ENCODE data around the gene SARDH.

The SARDH gene

DNA sequence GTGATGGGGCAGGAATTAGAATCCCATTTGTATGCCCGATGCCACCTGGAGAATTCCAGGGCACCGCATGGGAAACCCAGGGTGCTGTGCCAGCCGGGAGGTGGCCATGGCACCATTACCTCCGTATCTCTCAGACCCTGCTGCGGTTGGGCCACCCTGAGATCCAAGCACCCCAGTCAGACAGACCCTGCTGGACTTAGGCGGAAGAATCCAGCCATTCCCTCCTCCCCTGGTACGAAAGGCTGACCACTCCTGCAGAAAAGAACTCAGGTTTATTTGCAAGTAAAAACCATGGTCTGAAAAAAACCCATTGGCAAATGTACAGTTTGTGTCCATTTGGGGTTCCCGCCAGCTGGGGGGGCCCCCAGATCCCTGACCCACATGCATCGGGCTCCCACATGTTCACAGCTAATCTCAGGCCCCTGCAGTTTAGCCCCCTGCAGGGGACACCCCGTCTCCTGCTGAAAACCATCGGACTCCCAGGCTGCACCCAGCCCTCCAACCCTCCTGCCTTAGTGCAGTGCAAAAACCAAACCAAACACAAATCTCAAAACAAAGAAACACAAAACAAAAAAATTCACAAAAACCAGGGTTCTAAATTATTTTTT is 23.6 kb upstream of the SARDH start:
- TF ChIP-seq, protein P1, sequence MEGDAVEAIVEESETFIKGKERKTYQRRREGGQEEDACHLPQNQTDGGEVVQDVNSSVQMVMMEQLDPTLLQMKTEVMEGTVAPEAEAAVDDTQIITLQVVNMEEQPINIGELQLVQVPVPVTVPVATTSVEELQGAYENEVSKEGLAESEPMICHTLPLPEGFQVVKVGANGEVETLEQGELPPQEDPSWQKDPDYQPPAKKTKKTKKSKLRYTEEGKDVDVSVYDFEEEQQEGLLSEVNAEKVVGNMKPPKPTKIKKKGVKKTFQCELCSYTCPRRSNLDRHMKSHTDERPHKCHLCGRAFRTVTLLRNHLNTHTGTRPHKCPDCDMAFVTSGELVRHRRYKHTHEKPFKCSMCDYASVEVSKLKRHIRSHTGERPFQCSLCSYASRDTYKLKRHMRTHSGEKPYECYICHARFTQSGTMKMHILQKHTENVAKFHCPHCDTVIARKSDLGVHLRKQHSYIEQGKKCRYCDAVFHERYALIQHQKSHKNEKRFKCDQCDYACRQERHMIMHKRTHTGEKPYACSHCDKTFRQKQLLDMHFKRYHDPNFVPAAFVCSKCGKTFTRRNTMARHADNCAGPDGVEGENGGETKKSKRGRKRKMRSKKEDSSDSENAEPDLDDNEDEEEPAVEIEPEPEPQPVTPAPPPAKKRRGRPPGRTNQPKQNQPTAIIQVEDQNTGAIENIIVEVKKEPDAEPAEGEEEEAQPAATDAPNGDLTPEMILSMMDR (conservative IDR thresholded peaks at IDR 0.05; ENCODE audit: low read length) = no peak
- DNase-seq (ENCODE audit: low read depth) = no peak
- H3K4me3 ChIP-seq (ENCODE audit: low read length) = no peak overlapping the region

- H3K4me3 ChIP-seq (ENCODE audit: low read length) = no peak overlapping the region
- TF ChIP-seq, protein P1 (conservative IDR thresholded peaks at IDR 0.05; ENCODE audit: low read length) = no peak
- DNase-seq (ENCODE audit: low read depth) = no peak
Measured at GRCh38 chr9:133760713-133761290, 22.6 kb upstream of the SARDH start.

DNA sequence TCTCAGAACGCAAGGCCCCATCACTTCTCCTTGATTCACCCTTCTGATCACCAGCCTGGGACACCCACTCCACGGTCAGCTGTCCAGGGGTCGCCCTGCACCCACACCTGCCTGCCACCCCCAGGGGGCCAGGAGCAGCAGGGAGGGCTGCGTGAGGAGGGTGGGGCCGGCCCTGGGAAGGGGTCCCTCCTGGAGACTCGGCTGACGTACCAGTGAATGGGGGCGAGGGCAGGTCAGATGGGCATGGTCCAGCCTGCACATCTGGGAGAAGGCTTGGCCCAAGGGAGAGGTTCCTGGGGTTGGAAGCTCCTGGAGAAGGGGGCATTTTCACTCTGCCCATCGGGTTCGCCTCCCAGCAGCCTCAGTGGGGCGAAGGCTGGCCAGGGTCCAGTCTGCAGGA is 21.8 kb upstream of the SARDH start:
- DNase-seq (ENCODE audit: low read depth) = no peak
- TF ChIP-seq, protein P1 (conservative IDR thresholded peaks at IDR 0.05; ENCODE audit: low read length) = no peak

DNA sequence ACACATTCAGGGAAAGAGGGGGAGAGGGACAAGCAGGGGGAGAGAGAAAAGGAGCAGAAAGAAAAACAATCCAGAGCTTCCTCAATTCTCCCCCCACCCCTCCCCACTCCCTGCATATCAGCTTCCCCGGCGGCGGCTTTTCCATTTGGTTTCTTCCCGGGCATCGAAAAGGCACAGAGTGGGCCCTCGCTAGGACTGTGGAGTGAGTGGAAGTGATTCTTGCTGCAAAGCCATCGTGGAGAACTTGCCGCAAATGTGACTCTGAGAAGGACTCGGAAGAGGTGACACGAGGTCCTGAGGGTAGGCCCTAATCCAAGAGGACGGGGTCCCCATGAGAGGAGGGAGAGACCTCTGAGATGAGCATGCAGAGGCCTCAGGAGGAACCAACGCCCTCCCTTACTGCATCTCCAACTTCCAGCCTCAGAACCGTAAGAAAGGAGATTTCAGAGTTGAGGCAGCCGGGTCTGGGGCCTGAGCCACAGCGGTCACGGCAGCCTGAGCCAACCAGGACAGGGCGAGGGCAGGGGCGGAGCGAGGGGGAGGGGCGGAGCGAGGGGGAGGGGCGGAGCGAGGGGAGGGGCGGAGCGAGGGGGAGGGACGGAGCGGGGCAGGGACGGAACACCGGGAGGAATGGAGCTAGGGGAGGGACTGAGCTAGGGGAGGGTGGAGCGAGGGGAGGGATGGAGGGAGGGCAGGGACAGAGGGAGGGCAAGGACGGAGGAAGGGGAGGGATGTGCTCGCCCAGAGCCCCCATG is 21.2 kb upstream of the SARDH start:
- H3K4me3 ChIP-seq (ENCODE audit: low read length) = no peak overlapping the region
- TF ChIP-seq, protein P1 (conservative IDR thresholded peaks at IDR 0.05; ENCODE audit: low read length) = no peak
- no peak for DNase-seq (ENCODE audit: low read depth)

More for the DNA sequence above, 21.8 kb upstream of the SARDH start:
- no peak overlapping the region for H3K4me3 ChIP-seq (ENCODE audit: low read length)

DNA sequence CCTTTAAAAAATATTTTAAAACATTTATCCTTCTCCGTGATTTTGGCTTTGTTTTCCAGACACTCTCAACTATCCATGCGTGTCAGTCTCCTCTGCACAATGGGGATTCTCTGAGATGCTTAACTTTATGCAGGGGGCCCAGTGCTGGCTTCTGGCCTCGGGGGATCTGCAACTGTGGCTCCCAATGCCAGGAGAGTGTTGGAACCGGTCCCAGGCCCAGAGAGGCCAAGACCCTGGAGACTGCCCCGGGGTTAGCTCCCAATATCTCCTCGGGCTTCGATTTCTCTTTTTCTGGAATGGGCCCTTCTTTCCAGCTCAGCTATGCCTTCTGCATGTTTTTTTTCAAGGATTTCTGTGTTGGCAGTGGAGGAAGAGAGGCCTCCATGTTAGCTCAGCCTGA is 20.1 kb upstream of the SARDH start:
- TF ChIP-seq, protein P1 (conservative IDR thresholded peaks at IDR 0.05; ENCODE audit: low read length) = no peak
- no peak for DNase-seq (ENCODE audit: low read depth)
- no peak overlapping the region for H3K4me3 ChIP-seq (ENCODE audit: low read length)

DNA sequence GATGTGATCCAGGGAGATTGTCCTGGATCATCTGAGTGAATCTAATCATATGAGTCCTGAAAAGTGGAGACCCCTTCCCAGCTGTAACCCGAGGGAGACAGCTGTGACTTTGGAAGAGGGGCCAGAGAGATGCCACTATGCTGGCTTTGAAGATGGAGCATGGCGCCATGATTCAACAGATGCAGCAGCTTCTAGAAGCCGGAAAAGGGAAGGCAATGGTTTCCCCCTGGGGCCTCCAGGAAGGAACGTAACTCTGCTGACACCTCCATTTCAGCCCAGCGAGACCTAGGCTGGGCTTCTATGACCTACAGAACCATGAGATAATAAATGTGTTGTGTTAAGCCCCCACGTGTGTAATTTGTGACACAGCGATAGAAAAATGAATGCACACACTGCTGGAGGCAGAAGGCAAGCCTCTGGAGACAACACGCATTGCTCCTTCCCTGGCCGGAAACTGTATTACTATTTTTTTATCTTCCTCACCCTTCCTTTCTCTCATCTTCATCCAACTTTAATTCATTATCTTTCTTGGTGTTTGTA is 16.6 kb upstream of the SARDH start:
- no peak overlapping the region for H3K4me3 ChIP-seq (ENCODE audit: low read length)
- TF ChIP-seq, protein P1 (conservative IDR thresholded peaks at IDR 0.05; ENCODE audit: low read length) = no peak
- no peak for DNase-seq (ENCODE audit: low read depth)
